Thyroid gland (tissue), 4 donors: Measurements from ENCODE around the gene GRAMD1A. TPM values are rescaled to one million over a fixed set of nuclear protein-coding genes. Genes with fewer than 3 reads are reported as not detected.

Source experiments
- DNase-seq, 2 donors: peaks; one replicate each; pipeline ENCODE4 v3.0.0-alpha.2; 2019
- H3K27ac ChIP-seq, 3 donors: fragments of 200-600 bp; sonication (generic); 1 replicate in 2 of 3; 2 replicates in 1 of 3; pipeline ENCODE4 v1.5.1; 2016 to 2019; ENCODE audit warnings: mild to moderate bottlenecking in 1 of 3, moderate library complexity in 1 of 3
- H3K27me3 ChIP-seq: fragments of 200-600 bp; sonication (generic); one replicate; pipeline ENCODE4 v1.5.1; 2019
- H3K36me3 ChIP-seq, 2 donors: fragments of 200-600 bp; sonication (generic); one replicate each; pipeline ENCODE4 v1.5.1; 2016 to 2019
- H3K4me1 ChIP-seq, 2 donors: fragments of 200-600 bp; sonication (generic); one replicate each; pipeline ENCODE4 v1.5.1; 2017 to 2019
- H3K4me3 ChIP-seq, 3 donors: fragments of 200-600 bp; sonication (generic); replicated peaks in 1 of 3; 1 replicate in 2 of 3; 2 replicates in 1 of 3; pipeline ENCODE4 v1.5.1; 2016; ENCODE audit warnings: mild to moderate bottlenecking in 1 of 3
- H3K9me3 ChIP-seq: fragments of 200-600 bp; sonication (generic); one replicate; pipeline ENCODE4 v1.5.1; 2017
- POLR2A ChIP-seq, 2 donors: fragments of 450-650 bp; IDR thresholded peaks; one replicate each; pipeline ENCODE4 v1.6.1; 2017; ENCODE audit warnings: antibody characterized with exemption in 2 of 2, mild to moderate bottlenecking in 2 of 2, moderate library complexity in 1 of 2
- WGBS, 2 donors: methylation state at CpG; one replicate each; pipeline ENCODE4 v1.1.5; 2017; 5-methylcytosine and 5-hydroxymethylcytosine counted together
- intact Hi-C: fragments of 100-400 bp; cut with DNase I; formaldehyde crosslinking; loops from one replicate; pipeline ENCODE4 v1.15.1; 2023
- total RNA-seq, 4 donors: library from RNA; depleted of rRNA; stranded (reverse); fragments of >200 nt; gene quantifications; one replicate each; pipeline ENCODE4 v1.2.3, GENCODE V29; 2016
- TF ChIP-seq, protein P1 (sequence below), 6 experiments: fragments of 200-600 bp in 3 of 6; fragments of 450-650 bp in 3 of 6; sonication (generic) in 3 of 6; IDR thresholded peaks; one replicate each; pipeline ENCODE4 v1.5.1; 2016 to 2019; ENCODE audit warnings: antibody characterized with exemption in 6 of 6, mild to moderate bottlenecking in 2 of 6, inconsistent platforms in 1 of 6, moderate library complexity in 1 of 6

The GRAMD1A gene
- total RNA-seq, 4 donors from 2014 or later: 33.4 to 57.5 (median 47.0) TPM

DNA sequence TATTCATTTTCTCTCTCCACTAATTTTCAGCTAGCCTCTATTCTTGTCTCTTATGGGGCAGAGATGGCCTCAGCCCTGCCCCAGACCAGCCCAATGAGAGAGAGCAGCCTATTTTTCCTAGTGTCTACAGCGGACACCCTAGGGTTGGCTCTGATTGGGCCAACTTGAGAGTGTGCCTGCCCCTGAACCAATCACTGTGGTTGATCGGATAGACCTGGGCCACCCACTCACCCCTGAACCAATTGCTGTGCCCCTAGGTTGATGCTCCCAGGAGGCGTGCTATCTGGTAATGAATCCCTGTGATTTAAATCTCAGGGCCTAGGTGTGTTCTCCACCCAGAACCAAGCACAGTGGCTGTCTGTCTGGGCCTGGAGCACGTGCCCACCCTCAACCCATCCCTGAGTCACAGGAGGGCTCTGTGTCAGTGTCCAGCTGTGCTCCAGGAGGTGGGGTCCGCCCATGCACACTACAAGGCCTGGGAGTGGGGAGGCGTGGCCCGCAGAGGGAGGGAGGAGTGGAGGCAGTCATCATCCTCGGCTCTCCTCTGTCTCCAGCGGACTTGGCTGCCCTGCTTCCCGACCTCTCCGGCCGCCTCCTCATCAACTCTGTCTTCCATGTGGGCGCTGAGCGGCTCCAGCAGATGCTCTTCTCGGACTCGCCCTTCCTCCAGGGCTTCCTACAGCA, 15.3 kb downstream of the GRAMD1A start:
- 83 to 94% methylated on average over 16 of the region's 16 CpGs for WGBS, 2 donors
- Histone ChIP-seq H3K4me3 (no peak overlapping the region), H3K4me1 (peaks cover 0 to 16% of the 10 kb centered on the region in 2 donors), H3K27ac (no peak overlapping the region), H3K27me3 (no peaks in the 10 kb centered on the region), H3K9me3 (no peaks in the 10 kb centered on the region), H3K36me3 (peaks cover 44 to 50% of the 10 kb centered on the region in 2 donors)
- TF ChIP-seq, protein P1, sequence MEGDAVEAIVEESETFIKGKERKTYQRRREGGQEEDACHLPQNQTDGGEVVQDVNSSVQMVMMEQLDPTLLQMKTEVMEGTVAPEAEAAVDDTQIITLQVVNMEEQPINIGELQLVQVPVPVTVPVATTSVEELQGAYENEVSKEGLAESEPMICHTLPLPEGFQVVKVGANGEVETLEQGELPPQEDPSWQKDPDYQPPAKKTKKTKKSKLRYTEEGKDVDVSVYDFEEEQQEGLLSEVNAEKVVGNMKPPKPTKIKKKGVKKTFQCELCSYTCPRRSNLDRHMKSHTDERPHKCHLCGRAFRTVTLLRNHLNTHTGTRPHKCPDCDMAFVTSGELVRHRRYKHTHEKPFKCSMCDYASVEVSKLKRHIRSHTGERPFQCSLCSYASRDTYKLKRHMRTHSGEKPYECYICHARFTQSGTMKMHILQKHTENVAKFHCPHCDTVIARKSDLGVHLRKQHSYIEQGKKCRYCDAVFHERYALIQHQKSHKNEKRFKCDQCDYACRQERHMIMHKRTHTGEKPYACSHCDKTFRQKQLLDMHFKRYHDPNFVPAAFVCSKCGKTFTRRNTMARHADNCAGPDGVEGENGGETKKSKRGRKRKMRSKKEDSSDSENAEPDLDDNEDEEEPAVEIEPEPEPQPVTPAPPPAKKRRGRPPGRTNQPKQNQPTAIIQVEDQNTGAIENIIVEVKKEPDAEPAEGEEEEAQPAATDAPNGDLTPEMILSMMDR (IDR thresholded peaks at IDR 0.05): no peak
- no peak for TF ChIP-seq POLR2A (IDR thresholded peaks at IDR 0.05)
- DNase-seq: no peak
- intact Hi-C loops: no loop called here

DNA sequence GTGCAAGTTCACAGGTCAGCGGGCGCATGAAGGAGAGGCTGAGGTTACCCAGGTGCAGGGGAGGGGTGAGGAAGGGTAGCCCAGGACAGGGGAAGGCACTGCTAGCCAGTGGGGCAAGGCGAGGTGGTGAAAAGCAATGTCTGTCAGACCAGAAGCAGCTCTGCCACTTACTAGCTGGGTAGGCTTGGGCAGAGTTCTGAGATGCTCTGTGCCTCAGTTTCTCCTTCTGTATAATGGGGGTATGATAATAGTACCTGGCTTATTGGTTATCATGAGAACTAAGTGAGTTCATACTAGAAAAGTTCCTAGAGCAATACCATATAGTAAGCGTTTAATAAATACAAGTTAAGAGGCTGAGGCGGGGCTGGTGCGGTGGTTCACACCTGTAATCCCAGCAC, 15.8 kb downstream of the GRAMD1A start:
- Histone ChIP-seq H3K4me1 (peaks cover 0 to 16% of the 10 kb centered on the region in 2 donors), H3K9me3 (no peaks in the 10 kb centered on the region), H3K36me3 (peaks cover 46 to 53% of the 10 kb centered on the region in 2 donors), H3K4me3 (no peak overlapping the region), H3K27ac (no peak overlapping the region), H3K27me3 (no peaks in the 10 kb centered on the region)
- WGBS, 2 donors: 97 to 98% methylated on average over 6 of the region's 6 CpGs
- DNase-seq: no peak
- intact Hi-C loops: no loop called here
- TF ChIP-seq, protein P1 (IDR thresholded peaks at IDR 0.05): no peak
- TF ChIP-seq POLR2A (IDR thresholded peaks at IDR 0.05): no peak

- Histone ChIP-seq H3K9me3 (no peaks in the 10 kb centered on the region), H3K27ac (no peak overlapping the region), H3K36me3 (peaks cover 47 to 62% of the 10 kb centered on the region in 2 donors), H3K4me3 (no peak overlapping the region), H3K27me3 (no peaks in the 10 kb centered on the region), H3K4me1 (peaks cover 0 to 15% of the 10 kb centered on the region in 2 donors)
- DNase-seq: no peak
- 81 to 90% methylated on average over 3 of the region's 3 CpGs for WGBS, 2 donors
- intact Hi-C loops: no loop called here
- TF ChIP-seq POLR2A (IDR thresholded peaks at IDR 0.05): no peak
- TF ChIP-seq, protein P1 (IDR thresholded peaks at IDR 0.05): no peak
Observed at GRCh38 chr19:35017507-35017906, 17.4 kb downstream of the GRAMD1A start.

DNA sequence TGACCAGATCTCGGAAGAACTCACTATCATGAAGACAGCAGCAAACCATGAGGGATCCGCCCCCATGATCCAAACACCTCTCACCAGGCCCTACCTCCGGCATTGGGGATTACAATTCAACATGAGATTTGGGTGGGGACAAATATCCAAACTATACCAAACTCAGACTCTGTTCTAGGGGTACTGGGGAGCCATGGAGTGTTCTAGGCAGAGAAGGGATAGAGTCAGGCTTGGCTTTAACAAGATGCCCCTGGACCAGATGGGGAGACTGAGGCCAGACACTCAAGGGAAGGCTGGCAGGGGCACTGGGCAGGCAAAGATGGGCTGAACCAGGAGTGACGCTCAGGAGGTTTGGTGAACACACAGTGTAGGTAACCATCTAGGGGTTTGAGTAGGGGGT, 18.3 kb downstream of the GRAMD1A start:
- intact Hi-C loops: no loop called here
- Histone ChIP-seq H3K27me3 (no peaks in the 10 kb centered on the region), H3K9me3 (no peaks in the 10 kb centered on the region), H3K4me1 (peaks cover 0 to 8% of the 10 kb centered on the region in 2 donors), H3K36me3 (peaks cover 56 to 68% of the 10 kb centered on the region in 2 donors), H3K4me3 (no peak overlapping the region), H3K27ac (no peak overlapping the region)
- no peak for DNase-seq
- TF ChIP-seq, protein P1 (IDR thresholded peaks at IDR 0.05): no peak
- TF ChIP-seq POLR2A (IDR thresholded peaks at IDR 0.05): no peak
- WGBS, 2 donors: 96 to 98% methylated on average over 4 of the region's 4 CpGs

GRCh38 chr19:35019144-35019543, 19.0 kb downstream of the GRAMD1A start:
- H3K36me3 ChIP-seq: peaks cover 63 to 74% of the 10 kb centered on the region in 2 donors
- no peak for TF ChIP-seq POLR2A (IDR thresholded peaks at IDR 0.05)
- TF ChIP-seq, protein P1 (IDR thresholded peaks at IDR 0.05): no peak
- 95 to 98% methylated on average over 15 of the region's 22 CpGs for WGBS, 2 donors

More at GRCh38 chr19:35019144-35019543, 19.0 kb downstream of the GRAMD1A start:
- Histone ChIP-seq H3K9me3 (no peaks in the 10 kb centered on the region), H3K4me1 (peaks cover 0 to under 1% of the 10 kb centered on the region in 2 donors), H3K27me3 (no peaks in the 10 kb centered on the region), H3K4me3 (no peak overlapping the region), H3K27ac (no peak overlapping the region)
- intact Hi-C loops: no loop called here
- no peak for DNase-seq
